Mucosa of descending colon (tissue), 3 donors: Measurements from ENCODE around the gene TBC1D13. TPM values are rescaled to one million over a fixed set of nuclear protein-coding genes. Genes with fewer than 3 reads are reported as not detected.

Experiments used
- ATAC-seq: fragments of 200-7000 bp; cut with Tn5 transposase; one replicate; pipeline ENCODE4 v1.9.1; 2020; ENCODE audit warnings: mild to moderate bottlenecking, moderate library complexity
- DNase-seq, 3 donors: peaks; one replicate each; pipeline ENCODE4 v3.0.0-alpha.2; 2020
- H3K36me3 ChIP-seq: fragments of 200-600 bp; one replicate; pipeline ENCODE4 v1.8.0; 2021; ENCODE audit warnings: low read depth, mild to moderate bottlenecking
- H3K4me1 ChIP-seq: fragments of 200-600 bp; one replicate; pipeline ENCODE4 v1.8.0; 2021; ENCODE audit warnings: low read depth, mild to moderate bottlenecking
- H3K4me3 ChIP-seq: fragments of 200-600 bp; one replicate; pipeline ENCODE4 v1.8.0; 2021; ENCODE audit warnings: mild to moderate bottlenecking
- H3K9me3 ChIP-seq: fragments of 200-600 bp; one replicate; pipeline ENCODE4 v1.8.0; 2021; ENCODE audit warnings: mild to moderate bottlenecking
- intact Hi-C, 2 donors: fragments of 100-400 bp; cut with DNase I in 1 of 2; cut with micrococcal nuclease in 1 of 2; formaldehyde crosslinking; loops; one replicate each; pipeline versions ENCODE4 v1.11.0 to v1.11.1; 2022; cut with DNase I, micrococcal nuclease
- total RNA-seq, 3 donors: library from RNA; stranded (reverse); fragmentation: NEBNext Ultra II Directional in 2 of 3; extraction: Animal tissue kit (Norgen Biotek cat#: 25700) in 2 of 3; gene quantifications; one replicate each; pipeline versions ENCODE4 v1.2.1 to v1.2.4, GENCODE V29; 2021 to 2023
- TF ChIP-seq, protein P1 (sequence below): fragments of 200-600 bp; IDR thresholded peaks from one replicate; pipeline ENCODE4 v1.8.0; 2022; ENCODE audit warnings: antibody characterized with exemption, mild to moderate bottlenecking
- donor health status: DM: no; HTN: no; CAD: no; lungs with moderate emphysema.
- donor health status: DM: no; HTN: no; CAD: no.
- donor health status: DM: no; HTN: yes; CAD: no.

The TBC1D13 gene
- total RNA-seq, 3 donors from 2014 or later = 20.6 to 30.6 (median 25.9) TPM

GRCh38 chr9:128800061-128800460 is 13.0 kb downstream of the TBC1D13 start:
- intact Hi-C loops = no loop called here
- ATAC-seq = no peak
- Histone ChIP-seq H3K4me1 (no peaks in the 10 kb centered on the region), H3K36me3 (peaks cover 6% of the 10 kb centered on the region), H3K4me3 (no peak overlapping the region), H3K9me3 (no peaks in the 10 kb centered on the region)
- no peak for DNase-seq
- TF ChIP-seq, protein P1, sequence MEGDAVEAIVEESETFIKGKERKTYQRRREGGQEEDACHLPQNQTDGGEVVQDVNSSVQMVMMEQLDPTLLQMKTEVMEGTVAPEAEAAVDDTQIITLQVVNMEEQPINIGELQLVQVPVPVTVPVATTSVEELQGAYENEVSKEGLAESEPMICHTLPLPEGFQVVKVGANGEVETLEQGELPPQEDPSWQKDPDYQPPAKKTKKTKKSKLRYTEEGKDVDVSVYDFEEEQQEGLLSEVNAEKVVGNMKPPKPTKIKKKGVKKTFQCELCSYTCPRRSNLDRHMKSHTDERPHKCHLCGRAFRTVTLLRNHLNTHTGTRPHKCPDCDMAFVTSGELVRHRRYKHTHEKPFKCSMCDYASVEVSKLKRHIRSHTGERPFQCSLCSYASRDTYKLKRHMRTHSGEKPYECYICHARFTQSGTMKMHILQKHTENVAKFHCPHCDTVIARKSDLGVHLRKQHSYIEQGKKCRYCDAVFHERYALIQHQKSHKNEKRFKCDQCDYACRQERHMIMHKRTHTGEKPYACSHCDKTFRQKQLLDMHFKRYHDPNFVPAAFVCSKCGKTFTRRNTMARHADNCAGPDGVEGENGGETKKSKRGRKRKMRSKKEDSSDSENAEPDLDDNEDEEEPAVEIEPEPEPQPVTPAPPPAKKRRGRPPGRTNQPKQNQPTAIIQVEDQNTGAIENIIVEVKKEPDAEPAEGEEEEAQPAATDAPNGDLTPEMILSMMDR = no peak

GRCh38 chr9:128802482-128802881 is 15.4 kb downstream of the TBC1D13 start:
- no peaks in the 10 kb centered on the region for H3K9me3 ChIP-seq
- intact Hi-C loops = no loop called here
- ATAC-seq (peak; percentile 26), DNase-seq (no peak)
- no peaks in the 10 kb centered on the region for H3K4me1 ChIP-seq
- no peak overlapping the region for H3K4me3 ChIP-seq
- H3K36me3 ChIP-seq = peaks cover 12% of the 10 kb centered on the region
- TF ChIP-seq, protein P1 = no peak

GRCh38 chr9:128805661-128806060 is 18.6 kb downstream of the TBC1D13 start:
- Histone ChIP-seq H3K9me3 (no peaks in the 10 kb centered on the region), H3K4me1 (no peaks in the 10 kb centered on the region), H3K36me3 (peaks cover 7% of the 10 kb centered on the region), H3K4me3 (no peak overlapping the region)
- TF ChIP-seq, protein P1 = no peak
- DNase-seq (no peak), ATAC-seq (no peak)
- intact Hi-C loops = no loop called here

- intact Hi-C loops = no loop called here
- Histone ChIP-seq H3K4me3 (no peak overlapping the region), H3K36me3 (peaks cover 7% of the 10 kb centered on the region), H3K9me3 (no peaks in the 10 kb centered on the region), H3K4me1 (no peaks in the 10 kb centered on the region)
- TF ChIP-seq, protein P1 = no peak
- DNase-seq = no peak
- ATAC-seq = no peak
Observed at GRCh38 chr9:128807827-128808226, 20.8 kb downstream of the TBC1D13 start.

DNA sequence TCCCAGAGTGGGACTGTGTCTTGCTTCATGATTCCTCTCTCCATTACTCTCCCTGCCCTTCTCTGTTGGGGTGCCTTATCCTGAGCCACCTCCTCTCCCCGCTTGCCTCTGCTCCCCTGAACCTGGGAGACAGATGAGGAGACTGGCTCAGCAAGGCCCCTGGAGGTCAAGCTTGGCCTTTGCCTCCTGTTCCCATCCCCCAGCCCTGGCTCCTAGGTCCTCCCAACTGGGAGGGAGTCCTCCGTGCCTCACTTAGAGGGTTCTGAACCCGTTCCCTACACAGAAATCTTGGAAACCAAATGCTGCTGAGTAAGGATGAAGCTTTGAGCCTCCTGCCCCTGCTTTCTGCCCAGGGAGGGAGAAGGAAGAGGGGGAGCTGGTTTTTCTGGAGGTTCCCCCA is 21.5 kb downstream of the TBC1D13 start:
- H3K4me3 ChIP-seq = no peak overlapping the region
- no peaks in the 10 kb centered on the region for H3K9me3 ChIP-seq
- no peaks in the 10 kb centered on the region for H3K4me1 ChIP-seq
- H3K36me3 ChIP-seq = peaks cover 7% of the 10 kb centered on the region
- TF ChIP-seq, protein P1 = no peak
- DNase-seq = no peak
- intact Hi-C loops = no loop called here
- ATAC-seq = no peak

GRCh38 chr9:128809036-128809599 is 22.1 kb downstream of the TBC1D13 start:
- intact Hi-C loops = no loop called here
- no peaks in the 10 kb centered on the region for H3K4me1 ChIP-seq
- DNase-seq (no peak), ATAC-seq (peak; percentile 19)
- TF ChIP-seq, protein P1 = no peak
- H3K4me3 ChIP-seq = no peak overlapping the region
- H3K9me3 ChIP-seq = no peaks in the 10 kb centered on the region
- H3K36me3 ChIP-seq = peaks cover 7% of the 10 kb centered on the region
